HG02885 (cell line): ENCODE data around the gene YY1.
"Not testable (repeated sequence)": the region's sequence is repeated elsewhere in the genome, so short reads cannot be mapped to it uniquely, and the experiment has no call there.

ENCODE experiments used
- ATAC-seq: cut with Tn5 transposase; IDR thresholded peaks from one replicate; pipeline ENCODE4 v1.9.1; 2021; ENCODE audit warnings: mild to moderate bottlenecking; ENCODE audit not compliant: unreplicated experiment, poor library complexity

YY1 gene

GRCh38 chr14:100213587-100213955 lies 25.4 kb upstream of the YY1 start:
- ATAC-seq = no peak

GRCh38 chr14:100213956-100214769 lies 24.8 kb upstream of the YY1 start:
- ATAC-seq = peak; percentile 94

- ATAC-seq = no peak
Observed at GRCh38 chr14:100214770-100215083, 24.2 kb upstream of the YY1 start.

- no peak for ATAC-seq
Observed at GRCh38 chr14:100215330-100215885, 23.5 kb upstream of the YY1 start.

GRCh38 chr14:100219126-100219785 lies 19.7 kb upstream of the YY1 start:
- ATAC-seq = no peak

GRCh38 chr14:100221533-100222223 lies 17.3 kb upstream of the YY1 start:
- peak; percentile 94 for ATAC-seq

GRCh38 chr14:100222224-100223093 lies 16.5 kb upstream of the YY1 start:
- ATAC-seq = peak; percentile 21

GRCh38 chr14:100223332-100224201 lies 15.4 kb upstream of the YY1 start:
- ATAC-seq = no peak

GRCh38 chr14:100224229-100224866 lies 14.6 kb upstream of the YY1 start:
- ATAC-seq = no peak

- ATAC-seq = no peak
Observed at GRCh38 chr14:100225169-100225568, 13.8 kb upstream of the YY1 start.

GRCh38 chr14:100230361-100230760 lies 8.6 kb upstream of the YY1 start:
- no peak for ATAC-seq

GRCh38 chr14:100234511-100234910 lies 4.4 kb upstream of the YY1 start:
- ATAC-seq = no peak

- ATAC-seq = not testable (repeated sequence)
Observed at GRCh38 chr14:100236271-100236818, 2.6 kb upstream of the YY1 start.

GRCh38 chr14:100236881-100237280 lies 2.1 kb upstream of the YY1 start:
- ATAC-seq = no peak

- peak; percentile 17 for ATAC-seq
Observed at GRCh38 chr14:100237735-100238418, 1.1 kb upstream of the YY1 start.

- ATAC-seq = no peak
Observed at GRCh38 chr14:100239211-100239839, 381 bp downstream of the YY1 start.

- ATAC-seq = peak; percentile 42
Observed at GRCh38 chr14:100239840-100240667, 1.1 kb downstream of the YY1 start.
